B cell (primary cell): ENCODE measurements around the gene MARS1.

Source experiments
- CTCF ChIP-seq: fragments of 200-600 bp; IDR thresholded peaks from one replicate; pipeline ENCODE4 v1.8.0; 2022; ENCODE audit warnings: antibody characterized with exemption, mild to moderate bottlenecking
- EZH2 ChIP-seq: IDR thresholded peaks from 2 replicates; pipeline ENCODE4 v1.6.1; 2012; ENCODE audit warnings: borderline replicate concordance, low read depth, mild to moderate bottlenecking, moderate library complexity, low read length; ENCODE audit not compliant: insufficient read depth, poor library complexity, severe bottlenecking

DNA sequence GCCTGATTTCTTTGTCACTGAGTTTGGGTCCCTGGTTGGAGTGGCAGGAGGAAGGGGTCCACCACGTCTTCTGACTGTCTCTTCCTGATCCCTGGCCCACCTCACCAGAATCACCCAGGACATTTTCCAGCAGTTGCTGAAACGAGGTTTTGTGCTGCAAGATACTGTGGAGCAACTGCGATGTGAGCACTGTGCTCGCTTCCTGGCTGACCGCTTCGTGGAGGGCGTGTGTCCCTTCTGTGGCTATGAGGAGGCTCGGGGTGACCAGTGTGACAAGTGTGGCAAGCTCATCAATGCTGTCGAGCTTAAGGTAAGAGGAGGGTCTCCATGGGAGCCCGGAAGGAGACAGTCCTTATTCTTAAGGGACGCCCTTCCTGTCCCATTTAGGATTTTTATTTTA is 12.3 kb downstream of the MARS1 start:
- TF ChIP-seq CTCF: no peak
- TF ChIP-seq EZH2: no peak
